ENCODE data around the gene CYP26B1. TPM values are rescaled to one million over a fixed set of nuclear protein-coding genes. Genes with fewer than 3 reads are reported as not detected.

The CYP26B1 gene
- total and polyA plus RNA-seq, 10 donors: 0.87 to 11.4 (median 5.1) TPM

DNA sequence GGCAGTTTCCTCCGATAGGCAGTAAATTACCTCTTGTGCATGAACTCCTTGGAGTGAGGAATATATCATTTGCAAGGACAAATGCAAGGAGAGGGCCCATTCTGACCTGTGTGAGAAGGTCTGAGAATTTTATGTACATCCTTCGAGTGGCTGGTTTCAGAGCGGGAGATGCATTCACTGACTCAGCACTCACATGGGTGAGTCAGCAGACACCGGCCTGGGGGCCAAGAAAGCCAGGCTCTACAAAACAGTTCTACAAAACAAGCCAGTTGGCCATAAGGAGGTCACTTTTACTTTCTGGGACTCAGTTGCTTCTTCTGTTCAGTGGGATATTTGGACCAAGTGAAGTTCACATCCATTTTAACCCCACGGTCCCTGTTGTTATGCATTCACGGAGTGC lies 35.3 kb downstream of the CYP26B1 start:
- peaks cover 0 to 7% (median 0%) of the 10 kb centered on the region in 6 donors for H3K4me1 ChIP-seq
- intact Hi-C loops (cut with DNase I; ENCODE audit: low total_unique reads): no loop called here

DNA sequence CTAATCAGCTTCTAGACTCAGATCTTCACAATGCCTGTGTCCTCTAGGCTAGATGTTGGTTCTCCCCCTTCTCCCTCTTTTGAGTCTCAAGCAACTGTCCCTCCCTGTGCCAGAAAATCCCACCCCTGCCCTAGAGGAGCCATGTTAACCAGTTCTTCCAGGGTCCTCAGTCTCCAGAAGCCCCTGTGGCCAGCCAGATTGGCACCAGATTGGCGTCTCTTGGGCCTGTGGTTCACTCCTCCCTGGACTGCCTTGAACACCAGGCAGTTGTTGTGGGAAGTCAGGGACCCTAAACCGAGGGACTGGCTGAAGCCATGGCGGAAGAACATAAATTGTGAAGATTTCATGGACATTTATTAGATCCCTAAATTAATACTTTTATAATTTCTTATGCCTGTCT lies 36.6 kb downstream of the CYP26B1 start:
- TF ChIP-seq POLR2A (IDR thresholded peaks at IDR 0.05) (no peak), POLR2AphosphoS5 (IDR thresholded peaks at IDR 0.05) (no peak)
- TF ChIP-seq, protein P1, sequence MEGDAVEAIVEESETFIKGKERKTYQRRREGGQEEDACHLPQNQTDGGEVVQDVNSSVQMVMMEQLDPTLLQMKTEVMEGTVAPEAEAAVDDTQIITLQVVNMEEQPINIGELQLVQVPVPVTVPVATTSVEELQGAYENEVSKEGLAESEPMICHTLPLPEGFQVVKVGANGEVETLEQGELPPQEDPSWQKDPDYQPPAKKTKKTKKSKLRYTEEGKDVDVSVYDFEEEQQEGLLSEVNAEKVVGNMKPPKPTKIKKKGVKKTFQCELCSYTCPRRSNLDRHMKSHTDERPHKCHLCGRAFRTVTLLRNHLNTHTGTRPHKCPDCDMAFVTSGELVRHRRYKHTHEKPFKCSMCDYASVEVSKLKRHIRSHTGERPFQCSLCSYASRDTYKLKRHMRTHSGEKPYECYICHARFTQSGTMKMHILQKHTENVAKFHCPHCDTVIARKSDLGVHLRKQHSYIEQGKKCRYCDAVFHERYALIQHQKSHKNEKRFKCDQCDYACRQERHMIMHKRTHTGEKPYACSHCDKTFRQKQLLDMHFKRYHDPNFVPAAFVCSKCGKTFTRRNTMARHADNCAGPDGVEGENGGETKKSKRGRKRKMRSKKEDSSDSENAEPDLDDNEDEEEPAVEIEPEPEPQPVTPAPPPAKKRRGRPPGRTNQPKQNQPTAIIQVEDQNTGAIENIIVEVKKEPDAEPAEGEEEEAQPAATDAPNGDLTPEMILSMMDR (IDR thresholded peaks at IDR 0.05 in 8 of 11, conservative IDR thresholded peaks at IDR 0.05 in 3 of 11): no peak
- no peak overlapping the region for H3K27ac ChIP-seq
- H3K4me3 ChIP-seq: no peak overlapping the region
- DNase-seq: no peak
- intact Hi-C loops (cut with DNase I; ENCODE audit: low total_unique reads): no loop called here
- H3K27me3 ChIP-seq (replicated peaks in 1 of 7): no peaks in the 10 kb centered on the region
- H3K4me1 ChIP-seq: peaks cover 0 to 5% (median 0%) of the 10 kb centered on the region in 6 donors
- no peaks in the 10 kb centered on the region for H3K36me3 ChIP-seq
- 77 to 94% (median 87%) methylated on average over 3 of the region's 3 CpGs for WGBS, 5 donors
- peaks cover 0 to 10% (median 0%) of the 10 kb centered on the region in 8 donors for H3K9me3 ChIP-seq

More for the DNA sequence above, 35.3 kb downstream of the CYP26B1 start:
- DNase-seq: no peak
- Histone ChIP-seq H3K27ac (no peak overlapping the region), H3K4me3 (no peak overlapping the region), H3K36me3 (no peaks in the 10 kb centered on the region), H3K27me3 (replicated peaks in 1 of 7) (no peaks in the 10 kb centered on the region), H3K9me3 (peaks cover 0 to 10% (median 0%) of the 10 kb centered on the region in 8 donors)
- 90 to 95% (median 92%) methylated on average over 6 of the region's 6 CpGs for WGBS, 5 donors
- TF ChIP-seq POLR2A (IDR thresholded peaks at IDR 0.05): no peak
- TF ChIP-seq, protein P1 (IDR thresholded peaks at IDR 0.05 in 8 of 11, conservative IDR thresholded peaks at IDR 0.05 in 3 of 11): no peak
- TF ChIP-seq POLR2AphosphoS5 (IDR thresholded peaks at IDR 0.05): no peak

DNA sequence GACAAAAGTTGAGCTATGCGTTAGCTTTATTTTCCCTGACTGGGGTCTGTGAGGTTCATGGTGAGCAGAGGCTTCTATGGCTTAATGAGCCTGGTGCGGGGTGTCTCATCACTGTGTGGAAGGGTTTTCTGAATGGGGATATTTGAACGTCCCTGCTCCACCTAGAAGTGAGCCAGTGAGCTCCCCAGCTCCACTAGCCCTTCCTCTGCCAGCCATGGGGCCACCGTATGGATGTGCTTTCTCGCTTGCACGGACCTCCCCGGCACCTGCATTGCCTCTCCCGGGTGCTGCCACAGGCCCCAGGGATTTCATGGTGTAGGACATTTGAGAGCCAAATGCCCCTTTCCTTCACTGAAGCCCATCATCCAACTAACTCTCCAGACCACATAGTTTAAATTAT lies 37.8 kb downstream of the CYP26B1 start:
- Histone ChIP-seq H3K9me3 (peaks cover 0 to 10% (median 0%) of the 10 kb centered on the region in 8 donors), H3K27me3 (replicated peaks in 1 of 7) (no peaks in the 10 kb centered on the region), H3K36me3 (no peaks in the 10 kb centered on the region), H3K4me1 (no peaks in the 10 kb centered on the region), H3K27ac (no peak overlapping the region), H3K4me3 (no peak overlapping the region)
- TF ChIP-seq POLR2AphosphoS5 (IDR thresholded peaks at IDR 0.05) (no peak), POLR2A (IDR thresholded peaks at IDR 0.05) (no peak)
- TF ChIP-seq, protein P1 (IDR thresholded peaks at IDR 0.05 in 8 of 11, conservative IDR thresholded peaks at IDR 0.05 in 3 of 11): no peak
- WGBS, 5 donors: 85 to 93% (median 90%) methylated on average over 8 of the region's 8 CpGs
- intact Hi-C loops (cut with DNase I; ENCODE audit: low total_unique reads): no loop called here
- no peak for DNase-seq

DNA sequence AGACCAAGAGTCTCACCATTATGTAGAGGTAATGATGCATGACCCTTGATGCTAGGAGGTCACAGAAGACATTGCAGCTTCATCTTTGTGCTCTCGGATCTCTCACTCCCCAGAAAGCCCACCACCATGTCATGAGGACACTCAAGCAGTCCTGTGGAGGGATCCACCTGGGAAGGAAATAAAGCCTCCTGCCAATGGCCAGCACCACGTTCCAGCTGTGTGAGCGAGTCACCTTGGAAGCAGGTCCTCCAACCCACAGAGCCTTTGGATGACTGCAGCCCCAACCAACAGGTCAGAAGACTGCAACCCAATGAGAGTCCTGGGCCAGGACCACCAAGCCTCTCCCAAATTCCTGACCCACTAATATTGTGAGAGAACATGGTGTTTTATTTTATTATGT lies 38.4 kb downstream of the CYP26B1 start:
- TF ChIP-seq, protein P1 (IDR thresholded peaks at IDR 0.05 in 8 of 11, conservative IDR thresholded peaks at IDR 0.05 in 3 of 11): no peak
- TF ChIP-seq POLR2AphosphoS5 (IDR thresholded peaks at IDR 0.05) (no peak), POLR2A (IDR thresholded peaks at IDR 0.05) (no peak)

More for the DNA sequence above, 38.4 kb downstream of the CYP26B1 start:
- peaks cover 0 to 10% (median 0%) of the 10 kb centered on the region in 8 donors for H3K9me3 ChIP-seq
- intact Hi-C loops (cut with DNase I; ENCODE audit: low total_unique reads): no loop called here
- no peak for DNase-seq
- no peaks in the 10 kb centered on the region for H3K36me3 ChIP-seq
- H3K27ac ChIP-seq: no peak overlapping the region
- 72 to 81% (median 78%) methylated on average over 3 of the region's 3 CpGs for WGBS, 5 donors
- no peaks in the 10 kb centered on the region for H3K27me3 ChIP-seq (replicated peaks in 1 of 7)
- H3K4me1 ChIP-seq: no peaks in the 10 kb centered on the region
- no peak overlapping the region for H3K4me3 ChIP-seq

Measured in spleen (tissue), 11 donors.